ENCODE results near the gene TEAD3.

DNA sequence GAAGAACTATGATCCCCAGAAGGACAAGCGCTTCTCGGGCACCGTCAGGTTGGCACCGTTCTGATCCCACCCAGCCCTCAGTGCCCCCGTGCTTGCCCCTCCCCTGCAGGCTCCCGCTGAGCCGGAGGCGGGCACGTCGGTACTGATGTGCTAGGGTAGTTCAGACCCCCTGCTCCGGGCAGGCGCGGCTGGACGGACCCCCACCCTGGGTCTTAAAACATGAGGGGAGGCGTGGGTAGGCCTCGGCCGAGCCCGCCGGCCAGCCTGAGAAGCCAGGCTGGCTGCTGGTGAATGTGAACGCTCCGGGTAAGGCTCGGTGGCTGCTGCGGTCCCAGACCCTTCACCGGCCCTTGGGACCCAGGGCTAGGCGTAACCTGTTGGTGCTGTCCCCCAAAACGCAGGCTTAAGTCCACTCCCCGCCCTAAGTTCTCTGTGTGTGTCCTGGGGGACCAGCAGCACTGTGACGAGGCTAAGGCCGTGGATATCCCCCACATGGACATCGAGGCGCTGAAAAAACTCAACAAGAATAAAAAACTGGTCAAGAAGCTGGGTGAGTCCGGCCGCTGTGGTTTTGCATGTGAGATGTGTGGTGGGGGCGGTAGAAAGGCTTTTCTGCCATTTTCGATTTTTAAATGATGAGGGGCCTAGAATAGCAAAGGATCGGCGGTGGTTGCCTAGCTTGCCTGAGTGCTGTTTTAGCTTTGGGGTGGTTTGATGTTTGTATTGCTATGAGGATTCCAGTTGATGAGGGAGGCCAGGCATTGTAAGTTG lies 27.7 kb downstream of the TEAD3 start:
- no peak for TF ChIP-seq EZH2 (optimal IDR thresholded peaks at IDR 0.05; ENCODE audit: low read depth, low read length)
- no peak for TF ChIP-seq CTCF (IDR thresholded peaks at IDR 0.05; ENCODE audit: low read length)
- no peak for TF ChIP-seq EZH2phosphoT487 (IDR thresholded peaks at IDR 0.05; ENCODE audit: low read length)

Data from MM.1S (cell line).